Fibroblast of pulmonary artery (primary cell): ENCODE results near the gene TSC1.

Source experiments
- DNase-seq: peaks from one replicate; pipeline ENCODE4 v3.0.0-alpha.2; 2010; ENCODE audit warnings: low read depth
- H3K4me3 ChIP-seq: replicated peaks from 2 replicates; pipeline ENCODE4 v1.5.1; 2011; ENCODE audit warnings: low read depth, mild to moderate bottlenecking, control low read depth, low read length, moderate library complexity
- TF ChIP-seq, protein P1 (sequence below): IDR thresholded peaks from 2 replicates; pipeline ENCODE4 v1.5.1; 2011; ENCODE audit warnings: mild to moderate bottlenecking, control low read depth, low read length, inconsistent platforms; ENCODE audit errors: missing control alignments

TSC1 gene

DNA sequence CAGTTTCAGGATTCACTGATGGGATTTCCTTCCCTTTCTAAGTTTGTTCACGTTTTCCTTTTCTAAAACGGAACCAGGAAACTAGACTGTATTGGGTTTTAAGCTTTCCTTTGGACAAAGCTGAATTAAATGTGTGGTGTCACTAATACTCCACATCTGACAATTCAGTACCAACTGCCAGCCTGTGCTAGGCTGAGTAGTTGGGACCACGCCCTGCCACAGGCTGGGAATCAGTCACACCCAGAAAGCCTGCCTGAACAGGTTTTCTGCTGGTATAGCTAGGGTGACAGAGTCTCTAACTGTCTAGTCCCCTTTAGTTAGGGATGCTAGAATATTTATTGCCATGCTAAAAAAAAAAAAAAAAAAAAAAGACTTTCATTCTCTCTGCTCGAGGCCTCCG is 50.1 kb downstream of the TSC1 start:
- TF ChIP-seq, protein P1, sequence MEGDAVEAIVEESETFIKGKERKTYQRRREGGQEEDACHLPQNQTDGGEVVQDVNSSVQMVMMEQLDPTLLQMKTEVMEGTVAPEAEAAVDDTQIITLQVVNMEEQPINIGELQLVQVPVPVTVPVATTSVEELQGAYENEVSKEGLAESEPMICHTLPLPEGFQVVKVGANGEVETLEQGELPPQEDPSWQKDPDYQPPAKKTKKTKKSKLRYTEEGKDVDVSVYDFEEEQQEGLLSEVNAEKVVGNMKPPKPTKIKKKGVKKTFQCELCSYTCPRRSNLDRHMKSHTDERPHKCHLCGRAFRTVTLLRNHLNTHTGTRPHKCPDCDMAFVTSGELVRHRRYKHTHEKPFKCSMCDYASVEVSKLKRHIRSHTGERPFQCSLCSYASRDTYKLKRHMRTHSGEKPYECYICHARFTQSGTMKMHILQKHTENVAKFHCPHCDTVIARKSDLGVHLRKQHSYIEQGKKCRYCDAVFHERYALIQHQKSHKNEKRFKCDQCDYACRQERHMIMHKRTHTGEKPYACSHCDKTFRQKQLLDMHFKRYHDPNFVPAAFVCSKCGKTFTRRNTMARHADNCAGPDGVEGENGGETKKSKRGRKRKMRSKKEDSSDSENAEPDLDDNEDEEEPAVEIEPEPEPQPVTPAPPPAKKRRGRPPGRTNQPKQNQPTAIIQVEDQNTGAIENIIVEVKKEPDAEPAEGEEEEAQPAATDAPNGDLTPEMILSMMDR, result no peak
- no peak overlapping the region for H3K4me3 ChIP-seq
- no peak for DNase-seq

DNA sequence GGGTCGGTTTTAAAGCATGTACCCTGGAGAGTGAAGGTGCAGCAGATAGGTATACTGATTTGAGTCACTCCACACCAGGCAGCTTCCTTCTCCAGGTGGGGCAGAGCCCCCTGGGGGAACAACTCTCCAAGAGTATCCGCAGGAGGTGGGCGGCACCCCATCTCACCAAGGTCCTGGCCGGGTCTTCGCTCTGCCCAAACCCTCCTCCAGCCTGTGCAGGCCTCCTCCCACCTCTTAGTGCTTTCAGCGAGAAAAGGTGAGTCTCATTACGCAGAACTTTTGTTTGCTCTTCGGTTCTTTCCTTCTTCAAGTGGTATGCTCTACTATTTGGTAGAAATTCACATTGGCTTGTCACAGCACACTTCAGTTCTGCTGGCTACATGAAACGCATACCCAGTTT is 52.0 kb downstream of the TSC1 start:
- no peak for DNase-seq
- no peak overlapping the region for H3K4me3 ChIP-seq
- TF ChIP-seq, protein P1, result no peak

DNA sequence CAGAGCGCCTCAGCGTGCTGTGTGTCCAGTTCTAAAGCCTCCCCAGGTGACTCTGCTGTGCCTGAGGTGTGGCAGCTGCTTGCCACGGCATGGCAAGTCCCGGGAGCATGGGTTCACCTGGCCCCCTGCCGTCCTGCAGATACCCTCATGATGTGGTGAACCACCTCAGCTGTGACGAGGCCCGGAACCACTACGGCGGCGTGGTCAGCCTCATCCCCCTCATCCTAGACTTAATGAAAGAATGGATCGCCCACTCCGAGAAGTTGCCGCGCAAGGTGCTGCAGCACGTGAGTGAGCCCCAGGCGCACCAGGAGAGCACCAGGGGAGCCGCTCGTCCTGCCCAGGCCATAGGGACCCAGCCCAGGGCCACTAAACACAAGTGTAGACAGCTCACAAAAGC is 56.3 kb downstream of the TSC1 start:
- TF ChIP-seq, protein P1, result no peak
- no peak overlapping the region for H3K4me3 ChIP-seq
- no peak for DNase-seq

DNA sequence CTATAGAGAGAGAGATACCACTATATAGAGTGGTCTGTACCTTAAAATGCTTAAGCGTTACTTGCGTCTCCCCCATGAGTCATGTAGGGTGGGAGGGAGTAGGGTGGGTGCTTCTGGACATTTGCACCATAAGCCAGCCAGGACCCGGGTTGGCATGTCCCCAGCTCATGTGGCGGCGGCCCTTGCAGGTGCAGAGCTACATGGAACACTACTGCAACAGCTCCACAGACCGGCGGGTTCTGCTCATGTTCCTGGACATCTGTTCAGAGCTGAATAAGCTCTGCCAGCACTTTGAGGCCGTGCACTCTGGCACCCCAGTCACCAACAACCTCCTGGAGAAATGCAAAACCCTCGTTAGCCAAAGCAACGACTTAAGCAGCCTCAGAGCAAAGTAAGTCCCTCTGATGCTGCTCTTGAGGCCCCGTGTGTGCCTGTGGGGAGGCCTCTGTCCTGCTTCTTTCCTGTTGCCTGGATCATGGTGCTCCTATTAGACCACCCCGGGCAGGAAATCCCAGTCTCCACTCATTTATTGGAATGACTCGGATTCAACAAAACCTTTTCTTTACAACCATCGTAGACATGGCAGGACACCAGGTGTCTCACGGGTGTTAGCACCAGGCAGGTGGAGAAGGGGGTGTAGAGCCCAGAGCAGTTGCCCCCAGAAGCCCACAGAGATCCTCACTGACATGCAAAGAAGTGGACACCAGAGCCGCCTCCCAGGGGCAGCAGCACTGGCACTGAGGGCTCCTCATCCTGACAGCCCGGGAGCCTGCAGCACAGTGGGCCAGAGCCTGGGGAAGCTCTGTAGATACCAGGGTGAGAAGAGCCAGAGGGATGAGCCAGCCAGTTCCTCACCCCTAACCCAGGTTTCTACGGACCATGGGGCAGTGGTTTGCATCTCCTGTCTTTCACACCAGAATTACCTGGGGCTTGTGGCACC is 57.0 kb downstream of the TSC1 start:
- H3K4me3 ChIP-seq, result no peak overlapping the region

DNA sequence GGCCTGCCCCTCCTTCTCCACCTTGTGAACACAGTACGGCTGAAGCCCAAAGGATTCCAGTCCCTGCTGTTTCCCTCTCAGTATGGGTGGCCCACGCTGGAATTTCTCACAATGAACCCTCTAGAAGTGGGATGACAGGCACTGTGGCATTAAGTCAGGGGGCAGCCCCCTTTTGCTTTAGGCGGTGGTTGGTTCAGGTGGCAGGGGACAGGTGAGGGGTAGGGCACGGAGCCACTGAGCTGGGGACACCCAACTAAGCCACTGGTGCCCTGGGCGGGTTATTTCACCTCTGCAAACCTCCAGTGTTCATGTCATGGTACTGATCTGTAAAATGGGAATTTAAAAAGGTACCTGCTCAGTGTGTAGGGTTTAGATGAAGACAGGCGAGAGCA is 58.1 kb downstream of the TSC1 start:
- no peak for DNase-seq
- TF ChIP-seq, protein P1, result no peak
- no peak overlapping the region for H3K4me3 ChIP-seq

More for the DNA sequence above, 57.0 kb downstream of the TSC1 start:
- DNase-seq, result no peak
- TF ChIP-seq, protein P1, result no peak

DNA sequence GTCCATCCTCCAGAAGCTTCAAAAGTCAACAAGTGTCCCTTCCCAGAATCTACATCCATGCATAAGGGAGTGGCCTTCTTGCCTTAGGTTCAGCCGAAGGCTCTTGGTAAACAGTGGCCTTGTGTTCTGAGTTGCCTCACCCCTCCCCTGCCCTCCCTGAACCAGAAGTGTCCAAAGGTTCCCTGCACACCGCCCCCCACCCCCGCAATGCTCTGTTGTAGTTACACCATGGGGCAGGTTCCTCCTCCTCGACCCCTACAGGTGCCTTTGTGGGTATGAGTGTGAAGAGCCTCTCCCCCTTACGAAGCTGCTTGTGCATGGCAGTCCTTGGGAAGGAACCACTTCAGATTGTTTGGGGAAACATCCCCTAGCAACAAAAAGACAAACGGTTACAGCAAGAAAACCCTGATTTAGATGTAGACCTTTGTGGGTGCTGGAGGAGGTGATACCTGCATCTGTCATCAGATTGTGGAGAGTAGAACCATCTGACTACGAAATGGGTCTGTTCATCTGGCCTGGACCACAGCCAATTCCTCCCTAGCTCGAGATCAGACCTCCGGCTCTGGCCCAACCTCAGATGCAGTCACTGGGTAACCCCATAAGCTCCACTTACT is 58.6 kb downstream of the TSC1 start:
- TF ChIP-seq, protein P1, result no peak
- no peak for DNase-seq
- no peak overlapping the region for H3K4me3 ChIP-seq
